ENCODE measurements around the gene RHBDD2. TPM values are rescaled to one million over a fixed set of nuclear protein-coding genes. Genes with fewer than 3 reads are reported as not detected.
"Not testable (repeated sequence)": the region's sequence is repeated elsewhere in the genome, so short reads cannot be mapped to it uniquely, and the experiment has no call there.

RHBDD2 gene
- 15.3 and 18.1 TPM in 2 replicates for total RNA-seq

GRCh38 chr7:75878769-75879611 is at the start of gene RHBDD2:
Gene RHBDD2, plus strand, starts transcription at chr7:75879034. Its CDS starts 49 bp downstream, at chr7:75879083.
- peak; percentile 94 for DNase-seq

GRCh38 chr7:75829656-75830055 is 49.2 kb upstream of the RHBDD2 start:
- DNase-seq: peak; percentile 22

DNA sequence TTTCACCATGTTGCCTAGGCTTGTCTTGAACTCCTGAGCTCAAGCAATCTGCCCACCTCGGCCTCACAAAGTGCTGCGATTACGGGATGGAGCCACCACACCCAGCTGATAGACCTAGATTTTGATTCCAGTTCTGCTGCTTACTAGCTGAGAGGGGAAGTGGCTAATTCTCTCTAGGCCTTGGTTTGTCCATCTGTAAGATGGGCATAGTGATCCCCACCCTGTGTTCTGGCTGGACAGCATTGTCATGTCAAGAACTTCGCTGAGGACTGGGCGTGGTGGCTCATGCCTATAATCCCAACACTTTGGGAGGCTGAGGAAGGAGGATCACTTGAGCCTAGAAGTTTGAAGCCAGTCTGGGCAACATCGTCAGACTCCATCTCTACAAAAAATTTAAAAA is 47.9 kb upstream of the RHBDD2 start:
- no peak for DNase-seq

GRCh38 chr7:75833662-75834061 is 45.2 kb upstream of the RHBDD2 start:
- not testable (repeated sequence) for DNase-seq

GRCh38 chr7:75835688-75836285 is 43.0 kb upstream of the RHBDD2 start:
- no peak for DNase-seq

GRCh38 chr7:75836798-75837197 is 42.0 kb upstream of the RHBDD2 start:
- DNase-seq: no peak

- DNase-seq: not testable (repeated sequence)
These were observed 40.4 kb upstream of the RHBDD2 start for GRCh38 chr7:75838281-75838930.

DNA sequence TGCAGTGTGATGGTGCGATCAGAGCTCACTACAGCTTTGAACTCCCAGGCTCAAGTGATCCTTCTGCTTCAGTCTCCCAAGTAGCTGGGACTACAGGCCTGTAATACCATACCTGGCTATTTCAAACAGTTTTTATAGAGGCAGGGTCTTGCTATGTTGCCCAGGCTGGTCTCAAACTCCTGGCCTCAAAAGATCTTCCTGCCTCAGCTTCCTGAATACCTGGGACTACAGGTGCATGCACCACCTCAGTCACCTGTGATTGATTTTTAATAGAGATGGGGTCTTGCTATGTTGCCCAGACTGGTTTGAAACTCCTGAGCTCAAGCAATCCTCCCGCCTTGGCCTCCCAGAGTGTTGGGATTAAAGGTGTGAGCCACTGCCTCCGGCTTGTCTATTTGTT is 38.8 kb upstream of the RHBDD2 start:
- no peak for DNase-seq

DNA sequence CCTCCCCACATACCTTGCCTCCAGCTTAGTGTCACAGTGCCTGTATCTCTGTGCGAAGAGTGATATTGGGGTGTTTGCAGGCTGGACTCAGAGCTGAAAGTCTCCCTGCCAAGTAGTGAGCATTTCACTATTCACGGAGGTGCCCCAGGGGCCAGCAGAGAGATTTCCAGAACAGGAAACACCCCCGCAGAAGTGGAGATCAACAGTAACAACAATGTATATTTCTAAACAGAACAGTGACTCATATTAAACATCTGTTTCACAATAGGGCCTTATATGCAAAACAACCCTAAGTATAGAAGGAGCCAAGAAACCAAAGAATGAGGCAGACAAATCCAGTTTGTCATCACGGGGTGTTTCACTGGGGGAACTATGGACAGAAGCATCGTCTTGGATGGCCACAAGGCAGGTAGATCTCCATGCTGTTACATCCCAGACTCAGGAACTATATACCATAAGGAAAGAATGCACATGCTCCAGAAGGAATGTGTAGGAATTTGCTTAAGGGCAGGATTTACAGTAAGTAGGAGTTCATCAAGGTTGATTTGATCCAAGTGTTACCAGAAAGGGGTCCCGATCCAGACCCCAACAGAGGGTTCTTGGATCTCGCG is 35.9 kb upstream of the RHBDD2 start:
- DNase-seq: peak; percentile 86

DNA sequence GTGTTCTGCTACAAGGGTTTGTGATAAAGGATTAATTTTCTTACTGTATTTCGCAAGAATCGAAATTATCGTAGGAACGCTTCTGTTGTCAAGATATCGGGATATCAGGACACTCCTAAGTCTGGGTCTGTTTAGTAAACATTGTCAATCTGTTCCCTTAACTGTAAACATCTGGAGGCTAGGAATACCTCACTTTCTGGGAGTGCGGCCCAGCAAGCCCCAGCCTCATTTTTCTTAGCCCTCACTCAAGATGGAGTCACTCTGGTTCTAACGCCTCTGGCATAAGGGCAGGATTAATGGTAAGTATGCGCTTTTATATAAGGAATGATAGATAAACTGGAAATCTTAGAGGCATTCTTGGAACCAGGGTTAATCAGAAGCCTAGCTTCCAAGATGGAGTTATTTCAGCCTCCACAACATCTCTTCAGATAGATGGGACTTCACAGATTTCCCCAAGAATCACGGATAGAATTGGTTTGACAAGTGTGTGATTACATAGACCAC is 35.2 kb upstream of the RHBDD2 start:
- DNase-seq: no peak

DNA sequence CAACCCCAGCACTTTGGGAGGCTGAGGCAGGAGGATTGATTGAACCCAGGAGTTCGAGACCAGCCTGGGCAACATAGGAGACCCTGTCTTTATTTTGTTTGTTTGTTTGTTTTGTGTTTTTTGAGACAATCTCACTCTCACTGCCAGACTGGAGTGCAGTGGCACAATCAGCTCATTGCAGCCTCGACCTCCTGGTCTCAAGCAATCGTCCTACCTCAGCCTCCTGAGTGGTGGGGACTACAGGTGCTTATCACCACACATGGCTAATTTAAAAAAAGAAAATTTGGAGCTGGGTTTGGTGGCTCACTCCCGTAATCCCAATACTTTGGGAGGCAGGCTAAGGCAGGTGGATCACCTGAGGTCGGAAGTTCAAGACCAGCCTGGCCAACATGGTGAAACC is 34.7 kb upstream of the RHBDD2 start:
- DNase-seq: no peak

GRCh38 chr7:75845132-75845531 is 33.7 kb upstream of the RHBDD2 start:
- not testable (repeated sequence) for DNase-seq

DNA sequence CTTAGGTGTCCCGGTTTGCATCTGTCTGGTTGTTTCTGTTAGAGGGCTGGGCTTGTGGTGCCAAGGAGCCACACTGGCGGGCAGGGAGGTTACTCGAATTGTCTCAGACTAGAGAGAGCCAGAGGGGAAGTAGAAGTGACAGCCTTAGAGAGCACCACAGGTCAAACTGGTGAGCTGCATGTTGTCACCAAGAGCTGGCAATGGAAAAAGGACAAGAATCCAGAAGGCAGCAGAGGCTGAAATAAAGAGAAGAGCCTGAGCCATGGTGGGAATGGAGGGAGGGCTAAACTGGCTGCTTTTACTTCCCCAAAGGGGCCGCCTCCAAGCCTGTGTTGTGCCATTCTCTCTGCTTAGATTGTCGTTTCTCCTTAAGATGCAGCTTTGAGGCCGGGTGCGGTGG is 31.1 kb upstream of the RHBDD2 start:
- no peak for DNase-seq

GRCh38 chr7:75849573-75849972 is 29.3 kb upstream of the RHBDD2 start:
- no peak for DNase-seq

- no peak for DNase-seq
These were observed 28.6 kb upstream of the RHBDD2 start for GRCh38 chr7:75850235-75850634.

DNA sequence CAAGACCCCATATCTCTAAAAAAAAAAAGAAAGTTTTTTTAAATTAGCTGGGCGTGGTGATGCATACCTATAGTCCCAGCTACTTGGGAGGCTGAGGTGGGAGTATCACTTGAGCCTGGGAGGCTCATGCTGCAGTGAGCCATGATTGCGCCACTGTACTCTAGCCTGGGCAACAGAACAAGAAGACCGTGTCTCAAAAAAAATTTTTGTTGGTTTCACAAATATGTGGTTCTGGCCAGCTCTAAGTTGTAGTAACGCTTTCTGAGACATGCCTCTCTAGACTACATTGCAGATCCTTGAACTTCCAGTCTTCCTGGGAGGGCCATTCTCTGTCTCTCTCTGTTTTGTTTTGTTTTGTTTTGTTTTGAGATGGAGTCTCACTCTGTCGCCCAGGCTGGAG is 24.6 kb upstream of the RHBDD2 start:
- DNase-seq: no peak

DNA sequence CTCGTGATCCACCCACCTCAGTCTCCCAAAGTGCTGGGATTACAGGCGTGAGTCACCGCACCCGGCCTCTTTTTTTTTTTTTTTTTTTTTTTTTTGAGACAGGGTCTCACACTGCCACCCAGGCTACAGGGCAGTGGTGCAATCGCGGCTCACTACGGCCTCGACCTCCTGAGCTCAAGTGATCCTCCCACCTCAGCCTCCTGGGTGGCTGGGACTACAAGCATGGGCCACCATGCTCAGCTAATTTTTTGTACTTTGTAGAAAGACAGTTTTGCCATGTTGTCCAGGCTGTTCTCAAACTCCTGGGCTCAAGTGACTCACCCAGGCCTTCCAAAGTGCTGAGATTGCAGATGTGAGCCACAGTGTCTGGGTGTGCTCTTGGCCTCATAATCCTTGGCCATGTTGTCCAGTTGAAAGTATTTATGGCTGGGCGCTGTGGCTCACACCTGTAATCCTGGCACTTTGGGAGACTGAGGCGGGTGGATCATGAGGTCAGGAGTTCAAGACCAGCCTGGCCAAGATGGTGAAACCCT is 24.0 kb upstream of the RHBDD2 start:
- not testable (repeated sequence) for DNase-seq

- DNase-seq: no peak
These were observed 22.3 kb upstream of the RHBDD2 start for GRCh38 chr7:75856536-75856935.

DNA sequence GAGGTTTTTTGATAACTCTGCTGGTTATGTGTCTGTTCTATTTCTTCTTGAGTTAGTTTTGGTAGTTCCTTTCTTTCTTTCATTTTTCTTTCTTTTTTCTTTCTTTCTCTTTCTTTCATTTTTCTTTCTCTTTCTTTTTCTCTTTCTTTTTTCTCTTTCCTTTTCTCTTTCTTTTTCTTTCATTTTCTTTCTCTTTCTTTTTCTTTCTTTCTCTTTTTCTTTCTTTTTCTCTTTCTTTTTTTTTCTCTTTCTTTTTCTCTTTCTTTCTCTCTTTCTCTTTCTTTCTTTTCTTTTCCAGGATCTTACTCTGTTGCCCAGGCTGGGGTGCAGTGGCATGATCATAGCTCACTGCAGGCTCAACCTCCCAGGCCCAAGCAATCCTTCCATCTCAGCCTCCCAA is 20.4 kb upstream of the RHBDD2 start:
- DNase-seq: no peak

GRCh38 chr7:75861636-75862035 is 17.2 kb upstream of the RHBDD2 start:
- no peak for DNase-seq

DNA sequence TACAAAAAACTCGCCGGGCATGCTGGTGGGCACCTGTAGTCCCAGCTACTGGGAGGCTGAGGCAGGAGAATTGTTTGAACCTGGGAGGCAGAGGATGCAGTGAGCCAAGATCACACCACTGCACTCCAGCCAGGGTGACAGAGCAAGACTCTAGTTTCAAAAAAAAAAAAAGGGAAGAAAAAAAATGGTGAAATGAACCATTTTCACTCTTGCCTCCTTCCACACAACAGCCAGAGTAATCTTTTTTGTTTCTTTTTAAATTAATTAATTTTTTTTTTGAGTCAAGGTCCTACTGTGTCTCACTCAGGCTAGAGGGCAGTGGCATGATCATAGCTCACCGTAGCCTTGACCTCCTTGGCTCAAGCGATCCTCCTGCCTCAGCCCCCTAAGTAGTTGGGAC is 14.6 kb upstream of the RHBDD2 start:
- not testable (repeated sequence) for DNase-seq

- DNase-seq: no peak
These were observed 12.7 kb upstream of the RHBDD2 start for GRCh38 chr7:75866114-75866488.

Measured in dermis blood vessel endothelial cell (primary cell).